Testis (tissue), 2 donors: Measurements from ENCODE around the gene ZCCHC14.

ENCODE experiments used
- CTCF ChIP-seq, 3 experiments: fragments of 450-650 bp in 2 of 3; fragments of 200-600 bp in 1 of 3; sonication (generic) in 1 of 3; IDR thresholded peaks; one replicate each; pipeline ENCODE4 v1.5.1; 2016 to 2019; ENCODE audit warnings: antibody characterized with exemption in 3 of 3, mild to moderate bottlenecking in 2 of 3, moderate library complexity in 1 of 3
- POLR2A ChIP-seq: fragments of 450-650 bp; IDR thresholded peaks from one replicate; pipeline ENCODE4 v1.6.1; 2017; ENCODE audit warnings: antibody characterized with exemption, mild to moderate bottlenecking, moderate library complexity

DNA sequence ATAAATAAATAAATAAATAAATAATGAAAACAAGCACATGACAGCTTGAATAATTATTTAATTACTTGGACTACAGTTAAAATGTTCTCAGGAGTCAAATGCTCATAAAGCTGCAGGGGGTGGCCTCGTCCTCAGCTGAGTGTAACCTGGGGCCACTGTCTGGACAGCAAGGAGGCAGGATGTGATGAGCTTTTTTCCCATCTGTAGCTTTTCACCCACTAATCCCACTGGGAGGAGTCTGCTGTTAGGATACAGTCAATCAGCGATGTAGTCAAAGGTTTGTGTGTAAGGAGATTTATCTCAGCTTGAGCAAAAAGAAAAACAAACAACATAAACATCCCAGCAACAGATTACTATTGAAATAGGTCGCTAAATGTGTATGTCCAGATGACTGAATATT, 22.5 kb downstream of the ZCCHC14 start:
- no peak for TF ChIP-seq CTCF (IDR thresholded peaks at IDR 0.05)
- TF ChIP-seq POLR2A: no peak
